Superior temporal gyrus (tissue), 1 donor: ENCODE results near the gene DYNLT5.
"Not testable (repeated sequence)": the region's sequence is repeated elsewhere in the genome, so short reads cannot be mapped to it uniquely, and the experiment has no call there.

Source experiments
- DNase-seq: peaks from one replicate; pipeline ENCODE4 v3.0.0-alpha.2; 2016; ENCODE audit errors: extremely low spot score

The DYNLT5 gene

DNA sequence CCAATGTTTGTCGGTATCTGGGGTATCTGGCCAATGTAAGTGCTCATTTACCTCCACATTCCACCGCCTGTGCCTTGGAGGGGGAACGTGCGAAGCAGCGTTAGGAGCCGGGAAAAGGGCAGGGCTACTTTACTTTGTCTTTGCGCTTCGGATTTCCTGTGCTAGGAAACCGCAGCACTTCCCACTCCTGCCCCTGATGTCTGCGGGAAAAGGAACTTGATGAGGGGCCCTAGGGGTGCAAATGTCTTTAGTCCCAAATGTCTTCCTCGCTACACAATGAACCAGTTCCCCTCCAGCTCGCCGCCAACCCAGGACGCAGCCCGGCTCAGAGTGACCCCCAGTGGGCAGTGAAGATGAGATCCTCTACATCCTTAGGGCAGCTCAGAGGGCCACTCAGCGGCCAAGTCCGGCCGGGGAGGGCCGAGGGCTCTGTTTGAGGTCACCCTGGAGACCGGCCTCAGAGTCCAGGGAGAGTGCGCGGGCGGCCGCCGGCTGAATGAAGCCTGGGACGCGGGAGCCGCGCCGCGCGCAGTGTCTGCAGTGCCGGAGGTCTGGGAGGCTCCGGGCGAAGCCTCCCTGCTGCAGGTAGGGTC lies at the start of gene DYNLT5:
TSS of gene DYNLT5 (plus strand) at position 460 of the 593 bp plus-strand sequence. CDS start 2,200 bp downstream, outside the sequence.
- DNase-seq: peak; percentile 46

DNA sequence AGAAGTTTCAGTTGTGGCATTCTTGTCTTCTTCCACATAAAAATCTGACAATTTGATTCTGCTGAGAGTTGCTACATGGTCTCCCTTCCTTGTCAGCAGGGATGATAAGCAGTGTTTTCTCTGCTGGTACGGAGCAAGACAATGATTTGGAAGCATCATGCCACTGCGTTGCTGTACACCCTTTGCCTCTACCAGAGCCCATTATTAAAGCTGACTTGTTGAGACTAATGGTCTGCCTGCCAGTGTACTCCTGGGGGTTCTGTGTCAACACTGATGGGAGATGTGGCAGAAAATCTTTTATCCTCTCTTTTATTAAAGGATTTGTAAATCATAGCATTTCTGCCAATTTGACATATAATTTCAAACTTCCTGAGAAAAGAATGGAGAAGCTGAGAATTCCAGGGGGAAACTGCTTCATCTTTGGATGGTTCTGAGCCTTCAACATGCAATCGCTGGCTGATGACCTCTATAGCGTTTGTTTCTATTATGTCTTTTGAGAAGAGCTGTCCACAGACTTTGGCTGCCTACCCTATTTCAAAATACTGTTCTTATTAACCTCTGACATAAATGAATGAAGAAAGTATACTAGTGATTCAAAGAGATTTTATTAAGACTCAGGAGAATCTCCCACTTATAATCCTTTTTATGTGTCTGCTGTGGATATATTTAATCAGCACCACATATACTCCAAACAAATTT lies 47.9 kb upstream of the DYNLT5 start:
- no peak for DNase-seq

GRCh38 chr1:66705110-66705509 lies 47.1 kb upstream of the DYNLT5 start:
- no peak for DNase-seq

- DNase-seq: peak; percentile 36
These were observed 40.8 kb upstream of the DYNLT5 start for GRCh38 chr1:66711420-66711819.

DNA sequence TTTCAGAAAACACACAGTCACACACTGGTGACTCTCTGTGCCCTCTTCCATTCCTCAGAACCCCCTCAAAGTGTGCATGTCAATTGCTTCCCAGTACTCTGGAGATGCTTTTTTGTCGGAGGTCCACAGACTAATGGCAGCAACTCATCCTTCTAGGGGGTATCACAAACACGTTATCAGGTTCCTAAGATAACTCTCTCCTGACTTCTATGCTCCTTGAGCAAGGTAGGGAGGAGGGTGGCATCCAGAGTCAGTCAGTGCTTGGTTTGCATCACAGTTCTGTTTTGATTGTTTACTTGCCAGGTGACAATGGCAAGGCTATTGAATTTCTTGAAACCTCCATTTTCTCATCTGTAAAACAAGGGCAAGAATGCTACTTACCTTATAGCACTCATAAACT lies 39.4 kb upstream of the DYNLT5 start:
- DNase-seq: no peak

DNA sequence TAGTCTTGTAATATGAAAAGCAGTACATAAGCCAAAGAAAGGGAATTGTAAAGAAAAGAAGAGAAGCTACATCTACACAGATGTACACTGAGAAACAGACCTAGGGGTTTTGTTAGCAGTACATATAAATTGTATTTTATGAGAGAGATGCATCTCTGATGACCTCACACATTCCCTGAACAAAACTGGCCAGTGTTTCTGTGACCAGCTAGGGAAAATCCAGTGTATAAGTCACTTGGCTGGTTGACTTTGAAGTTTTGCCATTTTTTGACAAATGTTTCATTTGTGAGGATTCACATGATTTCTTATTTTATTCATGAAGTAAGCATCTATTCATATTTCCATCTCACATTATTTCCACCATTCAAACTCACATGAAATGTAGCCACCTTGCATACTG lies 28.3 kb upstream of the DYNLT5 start:
- peak; percentile 62 for DNase-seq

DNA sequence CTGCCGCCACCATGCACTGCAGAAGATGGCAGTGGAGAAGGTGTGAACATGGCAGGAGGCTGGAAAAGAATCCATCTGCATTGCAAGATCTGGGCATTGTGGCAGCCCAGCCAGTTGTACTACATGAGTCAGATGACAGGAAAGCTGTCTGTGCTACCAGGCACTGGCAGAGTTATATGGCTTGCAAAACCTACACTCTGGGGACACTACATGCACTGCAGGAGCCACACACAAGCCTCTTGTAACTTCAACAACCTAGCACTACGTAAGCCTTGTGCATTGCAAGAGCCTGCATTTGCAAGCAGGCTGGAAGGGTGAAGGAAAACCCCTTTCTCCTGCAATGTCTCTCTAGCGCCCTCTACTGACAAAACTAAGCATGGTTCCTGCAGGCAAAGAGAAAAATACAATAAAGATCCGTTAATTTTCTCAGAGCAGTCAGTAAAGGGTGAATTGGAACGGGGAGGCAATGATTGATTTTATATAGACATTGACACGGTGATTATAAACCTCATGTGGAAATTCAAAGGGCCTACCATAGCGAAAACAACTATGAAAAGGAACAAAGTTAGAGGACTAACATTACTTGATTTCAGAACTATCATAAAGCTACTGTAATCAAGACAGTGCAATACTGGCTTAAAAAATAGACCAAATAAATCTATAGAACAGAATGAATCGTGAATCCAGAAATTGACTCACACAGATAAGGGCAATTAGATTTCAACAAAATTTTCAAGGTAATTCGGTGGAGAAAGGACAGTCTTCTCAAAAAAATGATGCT lies 26.2 kb upstream of the DYNLT5 start:
- DNase-seq: peak; percentile 90

DNA sequence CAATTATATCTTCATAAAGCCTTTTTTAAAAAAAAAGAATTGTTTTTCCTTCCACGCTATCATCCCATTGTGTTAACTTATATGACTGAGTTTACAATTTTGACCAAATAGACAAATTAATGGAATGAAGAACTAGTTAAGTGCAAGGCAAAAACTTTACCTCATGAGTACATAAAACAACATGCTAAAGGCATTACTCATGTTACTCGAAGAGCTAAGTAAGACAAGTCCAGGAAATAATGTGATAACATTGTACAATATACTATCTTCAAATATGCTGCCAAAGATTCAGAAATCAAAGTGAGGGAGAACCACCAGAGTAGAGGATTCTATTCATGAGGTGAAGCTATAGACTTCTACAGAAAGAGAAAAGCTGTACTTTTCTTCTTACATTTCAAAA lies 24.2 kb upstream of the DYNLT5 start:
- no peak for DNase-seq

DNA sequence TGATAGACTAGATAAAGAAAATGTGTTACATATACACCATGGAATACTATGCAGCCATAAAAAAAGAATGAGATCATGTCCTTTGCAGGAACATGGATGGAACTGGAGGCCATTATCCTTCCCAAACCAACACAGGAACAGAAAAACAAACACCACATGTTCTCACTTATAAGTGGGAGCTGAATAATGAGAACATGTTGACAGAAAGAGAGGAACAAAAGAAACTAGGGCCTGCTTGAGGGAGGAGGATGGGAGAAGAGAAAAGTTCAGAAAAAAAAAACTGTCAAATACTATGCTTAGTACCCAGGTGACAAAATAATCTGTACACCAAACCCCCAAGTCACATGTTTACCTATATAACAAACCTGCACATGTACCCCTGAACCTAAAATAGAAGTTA lies 23.5 kb upstream of the DYNLT5 start:
- not testable (repeated sequence) for DNase-seq

GRCh38 chr1:66729119-66729518 lies 23.1 kb upstream of the DYNLT5 start:
- no peak for DNase-seq

DNA sequence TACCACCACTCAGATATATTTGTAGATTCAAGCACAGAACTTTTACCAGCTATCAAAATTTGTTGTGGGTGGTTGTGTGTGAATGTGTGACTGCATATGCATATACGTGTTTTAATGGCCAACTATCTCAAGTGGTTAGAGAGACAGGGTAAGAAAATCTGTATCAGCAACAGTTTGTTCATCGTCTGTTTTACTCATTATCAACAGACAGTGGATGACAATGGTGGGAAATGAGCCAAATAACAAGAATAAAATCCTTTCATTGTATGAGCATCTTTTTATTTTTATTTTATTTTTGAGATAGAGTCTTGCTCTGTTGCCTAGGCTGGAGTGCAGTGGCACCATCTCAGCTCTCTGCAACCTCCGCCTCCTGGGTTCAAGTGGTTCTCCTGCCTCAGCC lies 22.7 kb upstream of the DYNLT5 start:
- no peak for DNase-seq

GRCh38 chr1:66730462-66730861 lies 21.8 kb upstream of the DYNLT5 start:
- DNase-seq: no peak

GRCh38 chr1:66731170-66731865 lies 20.9 kb upstream of the DYNLT5 start:
- no peak for DNase-seq

GRCh38 chr1:66732407-66733166 lies 19.7 kb upstream of the DYNLT5 start:
- DNase-seq: no peak

DNA sequence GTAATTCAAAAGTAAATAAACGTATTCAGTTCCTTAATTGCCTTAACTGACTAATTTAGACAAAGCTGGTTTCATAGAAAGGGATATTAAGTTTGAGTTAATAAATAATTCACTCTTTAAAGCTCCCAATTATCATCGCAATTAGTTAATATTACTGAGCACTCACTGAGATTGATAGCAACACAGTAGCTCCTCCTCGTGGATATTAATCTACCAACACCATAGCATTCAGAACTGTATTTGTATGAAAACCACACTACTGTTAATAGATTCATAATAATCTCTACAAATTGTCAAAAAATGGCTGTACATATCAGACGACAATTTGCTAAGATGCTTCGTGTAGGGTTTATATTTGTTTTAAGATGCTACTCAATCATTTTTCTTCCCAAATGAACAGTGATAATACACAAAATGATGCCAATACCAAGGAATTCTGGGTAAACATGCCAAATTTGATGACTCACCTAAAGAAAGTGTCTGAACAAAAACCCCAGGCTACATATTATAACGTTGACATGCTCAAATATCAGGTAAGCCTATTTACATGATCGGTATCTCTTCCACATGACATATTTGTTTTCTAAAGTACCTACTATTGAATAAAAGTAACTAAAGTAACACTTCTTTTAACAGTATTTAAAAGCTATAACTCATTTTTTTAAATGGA lies 18.8 kb upstream of the DYNLT5 start:
- no peak for DNase-seq

DNA sequence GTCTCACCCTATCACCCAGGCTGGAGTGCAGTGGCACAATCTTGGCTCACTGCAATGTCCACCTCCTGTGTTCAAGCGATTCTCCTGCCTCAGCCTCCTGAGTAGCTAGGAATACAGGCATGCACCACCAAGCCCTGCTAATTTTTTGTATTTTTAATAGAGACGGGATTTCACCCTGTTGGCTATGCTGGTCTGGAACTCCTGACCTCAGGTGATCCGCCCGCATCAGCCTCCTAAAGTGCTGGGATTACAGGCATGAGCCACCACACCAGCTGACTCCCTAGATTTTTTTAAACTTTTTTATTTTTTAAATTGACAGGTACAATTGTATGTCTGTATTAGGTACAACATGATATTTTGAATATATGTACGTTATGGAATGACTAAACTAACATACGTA lies 17.7 kb upstream of the DYNLT5 start:
- DNase-seq: not testable (repeated sequence)

DNA sequence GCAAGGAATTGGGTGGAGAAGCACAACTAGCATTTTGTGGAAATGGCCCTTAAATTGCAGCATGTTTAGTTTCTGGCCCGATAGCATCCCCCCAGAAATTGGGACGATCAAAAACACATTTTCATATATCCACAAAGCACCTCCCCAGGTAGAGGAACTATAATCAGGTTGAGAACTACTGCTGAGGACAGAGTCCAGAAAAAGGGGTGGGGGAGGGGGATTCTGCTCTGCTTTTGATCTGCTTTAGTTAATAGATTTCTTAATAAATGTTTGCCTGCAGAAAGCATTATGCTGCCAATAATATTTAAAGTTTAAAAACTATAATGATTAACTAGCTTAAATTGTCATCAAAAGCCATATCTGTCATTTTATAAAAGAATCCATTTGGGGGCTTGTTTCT lies 14.4 kb upstream of the DYNLT5 start:
- DNase-seq: no peak

DNA sequence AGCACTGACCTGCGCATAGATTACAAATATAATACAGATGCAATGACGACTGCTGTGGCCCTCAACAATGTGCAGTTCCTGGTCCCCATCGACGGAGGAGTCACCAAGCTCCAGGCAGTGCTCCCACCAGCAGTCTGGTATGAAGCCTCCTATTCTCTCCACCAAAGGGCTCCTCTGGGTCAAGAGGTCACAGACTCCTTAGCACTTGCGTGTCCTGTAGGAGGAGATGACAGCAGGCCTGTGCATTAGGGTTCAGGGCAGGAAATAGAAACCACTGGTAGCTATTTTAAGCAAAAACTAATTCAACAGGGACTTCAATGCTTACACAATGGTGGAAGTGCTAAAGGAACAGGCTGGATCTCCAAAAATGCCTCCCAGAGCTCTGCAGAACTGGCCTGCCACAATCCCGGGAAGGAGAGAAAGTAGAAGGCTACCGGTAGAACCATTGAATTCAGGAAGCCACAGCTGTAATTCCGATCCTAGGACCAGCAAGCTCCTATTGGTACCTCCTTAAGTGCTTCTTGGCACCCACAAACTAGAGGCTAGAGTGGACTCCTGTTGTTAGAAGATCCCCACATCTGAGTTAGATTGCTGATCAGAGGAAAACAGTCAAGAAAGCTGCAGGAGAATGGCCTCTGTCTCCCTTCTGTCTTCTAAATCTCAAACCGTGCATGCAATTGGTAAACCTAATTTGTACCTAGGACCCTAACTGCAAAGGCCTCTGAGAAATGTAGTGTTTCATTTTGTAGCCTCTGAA lies 12.7 kb upstream of the DYNLT5 start:
- no peak for DNase-seq

- no peak for DNase-seq
These were observed 6.8 kb upstream of the DYNLT5 start for GRCh38 chr1:66745451-66745850.

- no peak for DNase-seq
These were observed 4.8 kb upstream of the DYNLT5 start for GRCh38 chr1:66747501-66747900.
